Heart right ventricle (tissue), 16 donors: ENCODE data around the gene MYLK4. TPM values are rescaled to one million over a fixed set of nuclear protein-coding genes. Genes with fewer than 3 reads are reported as not detected.
A peak's percentile ranks its signal among the peaks of the same experiment; 100 is the strongest.

ENCODE experiments used
- ATAC-seq, 8 donors: fragments of 200-7000 bp; cut with Tn5 transposase; one replicate each; pipeline ENCODE4 v1.9.1; 2020; ENCODE audit warnings: mild to moderate bottlenecking in 8 of 8, moderate library complexity in 8 of 8, moderate number of reproducible peaks in 1 of 8
- DNase-seq, 2 donors: peaks; one replicate each; pipeline ENCODE4 v3.0.0-alpha.2; 2020
- H3K27ac ChIP-seq, 10 donors: fragments of 200-600 bp; sonication (generic) in 2 of 10; one replicate each; pipeline versions ENCODE4 v1.5.0 to v1.8.0; 2020 to 2022; ENCODE audit warnings: mild to moderate bottlenecking in 3 of 10
- H3K27me3 ChIP-seq, 7 donors: fragments of 200-600 bp; one replicate each; pipeline ENCODE4 v1.8.0; 2021 to 2022; ENCODE audit warnings: mild to moderate bottlenecking in 2 of 7
- H3K36me3 ChIP-seq, 9 donors: fragments of 200-600 bp; sonication (generic) in 1 of 9; one replicate each; pipeline versions ENCODE4 v1.5.0 to v1.8.0; 2020 to 2022; ENCODE audit warnings: mild to moderate bottlenecking in 2 of 9
- H3K4me1 ChIP-seq, 9 donors: fragments of 200-600 bp; sonication (generic) in 1 of 9; one replicate each; pipeline versions ENCODE4 v1.5.0 to v1.8.0; 2020 to 2022; ENCODE audit warnings: mild to moderate bottlenecking in 4 of 9
- H3K4me3 ChIP-seq, 10 donors: fragments of 200-600 bp; sonication (generic) in 2 of 10; one replicate each; pipeline versions ENCODE4 v1.5.0 to v1.8.0; 2020 to 2022; ENCODE audit warnings: mild to moderate bottlenecking in 7 of 10, moderate library complexity in 2 of 10
- H3K9me3 ChIP-seq, 11 donors: fragments of 200-600 bp in 10 of 11; sonication (generic) in 2 of 11; one replicate each; pipeline versions ENCODE4 v1.5.0 to v1.8.0; 2013 to 2022; ENCODE audit warnings: mild to moderate bottlenecking in 2 of 11, control low read depth in 1 of 11, moderate library complexity in 1 of 11
- WGBS, 2 donors: extraction: QIAGEN DNeasy Blood & Tissue Kit; methylation state at CpG; one replicate each; pipeline ENCODE4 v1.1.7; 2013; ENCODE audit warnings: inconsistent platforms in 1 of 2; 5-methylcytosine and 5-hydroxymethylcytosine counted together
- intact Hi-C, 10 donors: fragments of 100-400 bp; cut with DNase I; formaldehyde crosslinking; loops; one replicate each; pipeline versions ENCODE4 v1.11.1 to v1.14.2; 2022
- polyA plus RNA-seq, 2 donors: library from polyadenylated mRNA; stranded (reverse); fragments of 200-250 nt; gene quantifications; one replicate each; pipeline ENCODE4 v1.2.3, GENCODE V29; 2013
- total RNA-seq, 10 donors: library from RNA; stranded (reverse); fragmentation: NEBNext Ultra II Directional in 3 of 10; extraction: Animal tissue kit (Norgen Biotek cat#: 25700) in 3 of 10; gene quantifications; one replicate each; pipeline versions ENCODE4 v1.2.1 to v1.2.4, GENCODE V29; 2021 to 2023
- TF ChIP-seq, protein P1 (sequence below), 9 donors: fragments of 200-600 bp; sonication (generic) in 2 of 9; IDR thresholded peaks; one replicate each; pipeline versions ENCODE4 v1.5.0 to v1.8.0; 2021 to 2022; ENCODE audit warnings: antibody characterized with exemption in 9 of 9, mild to moderate bottlenecking in 5 of 9, moderate library complexity in 1 of 9
- donor health status: Arrhythmogenic right ventricular cardiomyopathy.
- donor health status: ischemic (EF 13 %, LVEDD 7.1; RV severe dilation, severe dysfunction).
- donor health status: healthy with polysubstance abuse.
- donor health status: DM: no; HTN: yes; CAD: no.
- donor health status: DM: no; HTN: no; CAD: no.
- donor health status: ischemic (EF 25% LVEDD 6.9; RV normal size, moderate dysfunction).
- donor health status: ischemic (EF 25% LVEDD 5.7; RV mildly dilated, moderate dysfunction).
- donor health status: healthy.
- donor health status: DM: yes; HTN: yes; CAD: no.
- donor health status: Ischemic cardiomyopathy.
- donor health status: ischemic (EF 35%, LVEDD 5.7; RV mildly dilated, moderate dysfunction).
- donor health status: nonischemic (EF 11% LVEDD 7.7; RV severe dilation, severe dysfunction).
- donor health status: DM: yes; HTN: yes; CAD: no.
- donor health status: PGD.
- donor health status: ischemic (EF 29% LVEDD 5.4; RV normal size, mild dysfunction).
- donor health status: nonischemic (EF 23%, LVEDD 6.1; RV moderate dilation, normal function).

The MYLK4 gene
- total and polyA plus RNA-seq, 12 donors = 0.13 to 2.5 (median 0.92) TPM

DNA sequence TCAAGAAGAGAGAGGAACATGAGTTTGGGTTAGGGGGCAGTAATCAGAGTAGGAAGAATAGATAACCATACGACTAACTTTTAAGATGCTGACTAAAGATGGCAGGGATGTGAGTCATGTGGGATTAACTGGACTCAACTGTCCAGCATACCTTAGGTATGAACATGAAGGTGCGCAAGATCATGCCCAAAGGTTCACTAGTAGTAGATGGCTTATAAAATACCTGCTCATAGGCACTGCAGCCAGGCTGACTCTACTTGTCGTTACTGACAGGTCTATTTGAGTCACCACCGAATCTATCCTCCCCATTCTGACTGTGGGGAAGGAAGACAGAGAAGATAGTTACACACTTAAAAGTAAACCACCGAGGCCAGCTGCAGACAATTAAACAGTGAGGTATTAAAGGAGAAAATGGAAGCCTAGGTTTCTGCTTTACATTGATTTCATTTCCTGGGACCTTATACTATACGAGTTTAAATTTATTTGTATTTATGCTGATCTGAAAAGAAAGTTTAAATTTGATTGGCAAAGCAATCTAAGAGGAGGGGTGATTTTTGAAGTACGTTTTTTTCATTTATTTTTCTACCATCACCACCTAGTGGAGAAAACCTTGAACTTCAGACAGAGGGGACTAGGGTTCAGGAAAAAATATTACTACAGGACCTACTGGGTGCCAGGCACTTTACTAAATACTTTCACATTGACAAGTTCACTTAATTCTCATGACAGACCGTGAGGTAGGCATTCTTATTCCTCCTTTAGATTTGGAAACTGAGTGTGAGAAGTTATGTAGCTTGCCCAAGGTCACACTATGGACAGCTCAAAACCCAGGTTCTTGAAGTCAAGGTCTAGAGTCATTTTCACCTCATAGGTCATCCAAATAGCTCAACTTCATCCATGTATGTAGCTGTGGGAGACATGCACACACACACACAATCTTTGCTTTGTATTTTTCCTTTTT is 10.4 kb upstream of the MYLK4 start:
- H3K27me3 ChIP-seq = no peaks in the 10 kb centered on the region
- WGBS, 2 donors = 76 to 79% methylated on average over 8 of the region's 8 CpGs
- H3K27ac ChIP-seq = no peak overlapping the region
- intact Hi-C loops = loop anchor here in 1 of 10 donors (5.0 kb wide), 1 partner anchor 564 kb away; no protein-coding TSS in a partner anchor
- DNase-seq (no peak), ATAC-seq (no peak)
- H3K4me3 ChIP-seq = no peak overlapping the region
- H3K9me3 ChIP-seq = no peaks in the 10 kb centered on the region
- no peaks in the 10 kb centered on the region for H3K36me3 ChIP-seq
- H3K4me1 ChIP-seq = peaks cover 0 to 27% (median 7%) of the 10 kb centered on the region in 9 donors
- TF ChIP-seq, protein P1, sequence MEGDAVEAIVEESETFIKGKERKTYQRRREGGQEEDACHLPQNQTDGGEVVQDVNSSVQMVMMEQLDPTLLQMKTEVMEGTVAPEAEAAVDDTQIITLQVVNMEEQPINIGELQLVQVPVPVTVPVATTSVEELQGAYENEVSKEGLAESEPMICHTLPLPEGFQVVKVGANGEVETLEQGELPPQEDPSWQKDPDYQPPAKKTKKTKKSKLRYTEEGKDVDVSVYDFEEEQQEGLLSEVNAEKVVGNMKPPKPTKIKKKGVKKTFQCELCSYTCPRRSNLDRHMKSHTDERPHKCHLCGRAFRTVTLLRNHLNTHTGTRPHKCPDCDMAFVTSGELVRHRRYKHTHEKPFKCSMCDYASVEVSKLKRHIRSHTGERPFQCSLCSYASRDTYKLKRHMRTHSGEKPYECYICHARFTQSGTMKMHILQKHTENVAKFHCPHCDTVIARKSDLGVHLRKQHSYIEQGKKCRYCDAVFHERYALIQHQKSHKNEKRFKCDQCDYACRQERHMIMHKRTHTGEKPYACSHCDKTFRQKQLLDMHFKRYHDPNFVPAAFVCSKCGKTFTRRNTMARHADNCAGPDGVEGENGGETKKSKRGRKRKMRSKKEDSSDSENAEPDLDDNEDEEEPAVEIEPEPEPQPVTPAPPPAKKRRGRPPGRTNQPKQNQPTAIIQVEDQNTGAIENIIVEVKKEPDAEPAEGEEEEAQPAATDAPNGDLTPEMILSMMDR (IDR thresholded peaks at IDR 0.05) = peak in 8 of 9 donors; percentile 31 to 56 (median 45)

DNA sequence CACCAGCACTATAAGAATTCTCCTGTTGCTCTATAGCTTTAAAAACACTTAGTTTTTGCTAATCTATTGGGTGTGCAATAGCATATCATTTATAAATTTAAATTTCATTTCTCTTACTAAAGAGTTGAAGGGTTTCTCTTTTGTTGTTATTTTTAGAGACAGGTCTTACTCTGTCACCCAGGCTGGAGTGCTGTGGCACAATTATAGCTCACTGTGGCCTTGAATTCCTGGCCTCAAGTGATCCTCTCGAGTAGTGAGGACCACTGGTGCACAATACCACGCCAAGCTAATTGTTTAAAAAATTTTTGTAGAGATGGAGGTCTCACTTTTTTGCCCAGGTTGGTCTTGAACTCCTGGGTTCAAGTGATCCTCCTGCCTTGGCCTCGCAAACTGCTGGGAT is 8.3 kb upstream of the MYLK4 start:
- H3K27ac ChIP-seq = peak overlapping the region in 3 of 10 donors; percentile 14 to 44 (median 33)
- no peaks in the 10 kb centered on the region for H3K36me3 ChIP-seq
- DNase-seq (no peak), ATAC-seq (peak in 4 of 8 donors; percentile 36 to 54 (median 40))
- no peak overlapping the region for H3K4me3 ChIP-seq
- no peaks in the 10 kb centered on the region for H3K27me3 ChIP-seq
- no peaks in the 10 kb centered on the region for H3K9me3 ChIP-seq
- H3K4me1 ChIP-seq = peaks cover 0 to 19% (median 2%) of the 10 kb centered on the region in 9 donors
- intact Hi-C loops = loop anchor here in 1 of 10 donors (5.0 kb wide), 1 partner anchor 507 kb away; no protein-coding TSS in a partner anchor
- TF ChIP-seq, protein P1 (IDR thresholded peaks at IDR 0.05) = no peak
- 63 to 66% methylated on average over 3 of the region's 3 CpGs for WGBS, 2 donors

DNA sequence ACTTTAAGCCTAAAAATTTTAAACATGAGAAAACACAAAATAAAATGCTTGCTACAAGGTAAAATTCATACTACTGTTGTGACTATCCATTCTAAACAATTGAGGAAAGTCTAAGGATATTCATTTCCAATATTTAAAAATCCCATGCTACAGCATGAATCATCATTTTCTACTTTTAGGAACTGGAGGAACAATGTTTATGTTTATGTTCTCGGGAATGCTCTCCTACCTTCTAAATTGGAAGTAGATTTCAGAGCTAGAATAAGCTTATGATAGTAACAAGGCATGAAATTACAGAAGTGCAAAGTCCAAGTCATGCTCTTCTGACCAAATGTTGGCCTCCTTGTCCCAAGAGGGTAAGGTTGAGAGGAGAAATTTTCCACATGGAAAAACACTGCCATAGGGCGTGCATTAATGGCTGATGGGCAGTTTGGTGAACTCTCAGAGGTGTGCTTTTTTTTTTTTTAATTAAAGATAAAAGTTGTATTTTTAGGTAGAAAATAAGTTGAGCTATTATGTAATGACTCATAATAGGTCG is 6.0 kb upstream of the MYLK4 start:
- Histone ChIP-seq H3K27me3 (no peaks in the 10 kb centered on the region), H3K4me1 (peaks cover 0 to 15% (median 0%) of the 10 kb centered on the region in 9 donors), H3K9me3 (no peaks in the 10 kb centered on the region), H3K36me3 (no peaks in the 10 kb centered on the region), H3K27ac (peak overlapping the region in 1 of 10 donors; percentile 43), H3K4me3 (no peak overlapping the region)
- TF ChIP-seq, protein P1 (IDR thresholded peaks at IDR 0.05) = no peak
- DNase-seq (no peak), ATAC-seq (no peak)
- WGBS, 2 donors = 82 to 84% methylated on average over 3 of the region's 3 CpGs
- intact Hi-C loops = loop anchor here in 1 of 10 donors (5.0 kb wide), 1 partner anchor 504 kb away; no protein-coding TSS in a partner anchor

DNA sequence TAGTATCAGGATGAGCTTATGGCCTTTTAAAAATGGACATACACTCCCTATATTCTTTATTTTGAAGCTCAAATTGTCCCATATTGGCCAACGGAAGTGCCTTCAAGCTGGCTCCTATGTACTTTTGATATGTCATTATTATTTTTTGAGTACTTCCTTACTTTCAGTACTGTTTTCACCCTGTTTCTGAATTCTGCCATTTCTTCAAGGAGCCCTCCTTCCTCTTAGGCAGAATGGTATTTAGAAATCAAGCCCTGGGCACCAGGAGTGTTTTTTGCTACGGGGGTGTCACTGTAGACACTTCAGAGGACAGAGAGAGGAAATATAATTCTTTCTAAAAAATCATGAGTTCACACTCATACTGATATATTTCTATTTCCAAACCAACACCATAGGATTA is 5.5 kb upstream of the MYLK4 start:
- H3K4me3 ChIP-seq = no peak overlapping the region
- H3K27me3 ChIP-seq = no peaks in the 10 kb centered on the region
- intact Hi-C loops = loop anchor here in 1 of 10 donors (5.0 kb wide), 1 partner anchor 504 kb away; no protein-coding TSS in a partner anchor
- H3K9me3 ChIP-seq = no peaks in the 10 kb centered on the region
- ATAC-seq (no peak), DNase-seq (no peak)
- H3K27ac ChIP-seq = peak overlapping the region in 1 of 10 donors; percentile 43
- TF ChIP-seq, protein P1 (IDR thresholded peaks at IDR 0.05) = no peak
- no peaks in the 10 kb centered on the region for H3K36me3 ChIP-seq
- peaks cover 0 to 15% (median 0%) of the 10 kb centered on the region in 9 donors for H3K4me1 ChIP-seq
- 76 to 91% methylated on average over 2 of the region's 2 CpGs for WGBS, 2 donors
